Stimulated activated effector memory CD8-positive, alpha-beta T cell treated with anti-CD3 and anti-CD28 coated beads, Interleukin-12 subunit alpha, Interleukin-12 subunit beta, amount 100 ng/mL, for 72 hours (primary cell): Measurements from ENCODE around the gene SERPINI2.

Experiments
- ATAC-seq: fragments of 150-1000 bp; cut with Tn5 transposase; 2 replicates; pipeline ENCODE4 v1.10.0; 2021
- DNase-seq, 2 donors: peaks; one replicate each; pipeline ENCODE4 v3.0.0; 2021 to 2022; ENCODE audit warnings: low spot score in 2 of 2
- H3K27ac Mint-ChIP-seq: one replicate; pipeline ENCODE4 v1.8.0; 2022; ENCODE audit warnings: mild to moderate bottlenecking, mixed read lengths
- H3K36me3 Mint-ChIP-seq: one replicate; pipeline ENCODE4 v1.8.0; 2022; ENCODE audit warnings: mild to moderate bottlenecking, mixed read lengths
- H3K4me1 Mint-ChIP-seq: one replicate; pipeline ENCODE4 v1.8.0; 2022; ENCODE audit warnings: mixed read lengths
- H3K4me3 Mint-ChIP-seq: one replicate; pipeline ENCODE4 v1.8.0; 2022; ENCODE audit warnings: mild to moderate bottlenecking, mixed read lengths
- H3K9me3 Mint-ChIP-seq: one replicate; pipeline ENCODE4 v1.8.0; 2022; ENCODE audit warnings: mixed read lengths

The SERPINI2 gene

GRCh38 chr3:167473863-167474262 lies at the start of gene SERPINI2:
Gene SERPINI2, minus strand, starts transcription at chr3:167474042. Its CDS starts 2,208 bp downstream, at chr3:167471834.
- H3K27ac Mint-ChIP-seq: no peak within 1 kb of the TSS
- ATAC-seq: no peak
- no peak within 1 kb of the TSS for H3K4me3 Mint-ChIP-seq
- H3K4me1 Mint-ChIP-seq: no peaks in the 10 kb centered on the region
- H3K36me3 Mint-ChIP-seq: no peaks in the 10 kb centered on the region
- no peaks in the 10 kb centered on the region for H3K9me3 Mint-ChIP-seq
- no peak for DNase-seq

- Mint-ChIP-seq H3K4me3 (no peak overlapping the region), H3K9me3 (no peaks in the 10 kb centered on the region), H3K27ac (no peak overlapping the region), H3K36me3 (no peaks in the 10 kb centered on the region), H3K4me1 (no peaks in the 10 kb centered on the region)
- ATAC-seq (no peak), DNase-seq (no peak)
These were observed 47.1 kb upstream of the SERPINI2 start for GRCh38 chr3:167521006-167521355.

GRCh38 chr3:167520266-167521005 lies 46.6 kb upstream of the SERPINI2 start:
- no peak overlapping the region for H3K27ac Mint-ChIP-seq
- no peak for DNase-seq

GRCh38 chr3:167507954-167508353 lies 34.1 kb upstream of the SERPINI2 start:
- no peak overlapping the region for H3K27ac Mint-ChIP-seq
- H3K4me1 Mint-ChIP-seq: no peaks in the 10 kb centered on the region
- no peak overlapping the region for H3K4me3 Mint-ChIP-seq
- DNase-seq: no peak
- H3K9me3 Mint-ChIP-seq: no peaks in the 10 kb centered on the region
- no peaks in the 10 kb centered on the region for H3K36me3 Mint-ChIP-seq
- no peak for ATAC-seq

More at GRCh38 chr3:167520266-167521005, 46.6 kb upstream of the SERPINI2 start:
- no peak overlapping the region for H3K4me3 Mint-ChIP-seq
- H3K4me1 Mint-ChIP-seq: no peaks in the 10 kb centered on the region
- ATAC-seq: no peak
- H3K9me3 Mint-ChIP-seq: no peaks in the 10 kb centered on the region
- H3K36me3 Mint-ChIP-seq: no peaks in the 10 kb centered on the region

GRCh38 chr3:167502401-167502800 lies 28.6 kb upstream of the SERPINI2 start:
- no peak for ATAC-seq
- no peaks in the 10 kb centered on the region for H3K36me3 Mint-ChIP-seq
- no peak overlapping the region for H3K4me3 Mint-ChIP-seq
- DNase-seq: no peak
- H3K4me1 Mint-ChIP-seq: no peaks in the 10 kb centered on the region
- no peak overlapping the region for H3K27ac Mint-ChIP-seq
- H3K9me3 Mint-ChIP-seq: no peaks in the 10 kb centered on the region

GRCh38 chr3:167501941-167502340 lies 28.1 kb upstream of the SERPINI2 start:
- H3K4me3 Mint-ChIP-seq: no peak overlapping the region
- no peaks in the 10 kb centered on the region for H3K4me1 Mint-ChIP-seq
- no peak for ATAC-seq
- no peak overlapping the region for H3K27ac Mint-ChIP-seq
- DNase-seq: no peak
- no peaks in the 10 kb centered on the region for H3K9me3 Mint-ChIP-seq
- no peaks in the 10 kb centered on the region for H3K36me3 Mint-ChIP-seq

GRCh38 chr3:167497903-167498302 lies 24.1 kb upstream of the SERPINI2 start:
- H3K9me3 Mint-ChIP-seq: no peaks in the 10 kb centered on the region
- H3K36me3 Mint-ChIP-seq: no peaks in the 10 kb centered on the region
- DNase-seq: no peak
- no peak overlapping the region for H3K4me3 Mint-ChIP-seq
- no peaks in the 10 kb centered on the region for H3K4me1 Mint-ChIP-seq
- ATAC-seq: no peak
- H3K27ac Mint-ChIP-seq: no peak overlapping the region

GRCh38 chr3:167493244-167493643 lies 19.4 kb upstream of the SERPINI2 start:
- ATAC-seq: no peak
- no peaks in the 10 kb centered on the region for H3K4me1 Mint-ChIP-seq
- no peak overlapping the region for H3K27ac Mint-ChIP-seq
- DNase-seq: no peak
- H3K4me3 Mint-ChIP-seq: no peak overlapping the region
- H3K9me3 Mint-ChIP-seq: no peaks in the 10 kb centered on the region
- H3K36me3 Mint-ChIP-seq: no peaks in the 10 kb centered on the region

GRCh38 chr3:167491621-167492020 lies 17.8 kb upstream of the SERPINI2 start:
- no peaks in the 10 kb centered on the region for H3K36me3 Mint-ChIP-seq
- no peak for ATAC-seq

GRCh38 chr3:167489571-167489970 lies 15.7 kb upstream of the SERPINI2 start:
- Mint-ChIP-seq H3K9me3 (no peaks in the 10 kb centered on the region), H3K4me3 (no peak overlapping the region), H3K27ac (no peak overlapping the region), H3K4me1 (no peaks in the 10 kb centered on the region), H3K36me3 (no peaks in the 10 kb centered on the region)
- no peak for ATAC-seq
- no peak for DNase-seq

More at GRCh38 chr3:167491621-167492020, 17.8 kb upstream of the SERPINI2 start:
- DNase-seq: no peak
- Mint-ChIP-seq H3K9me3 (no peaks in the 10 kb centered on the region), H3K4me3 (no peak overlapping the region), H3K4me1 (no peaks in the 10 kb centered on the region), H3K27ac (no peak overlapping the region)

- H3K36me3 Mint-ChIP-seq: no peaks in the 10 kb centered on the region
- no peak for ATAC-seq
- DNase-seq: no peak
- H3K4me3 Mint-ChIP-seq: no peak overlapping the region
- H3K4me1 Mint-ChIP-seq: no peaks in the 10 kb centered on the region
- H3K9me3 Mint-ChIP-seq: no peaks in the 10 kb centered on the region
- no peak overlapping the region for H3K27ac Mint-ChIP-seq
These were observed 13.7 kb upstream of the SERPINI2 start for GRCh38 chr3:167487556-167487955.

- no peaks in the 10 kb centered on the region for H3K4me1 Mint-ChIP-seq
- H3K4me3 Mint-ChIP-seq: no peak overlapping the region
- H3K9me3 Mint-ChIP-seq: peaks cover 4% of the 10 kb centered on the region
- no peak for DNase-seq
- no peak for ATAC-seq
- H3K27ac Mint-ChIP-seq: no peak overlapping the region
- H3K36me3 Mint-ChIP-seq: no peaks in the 10 kb centered on the region
These were observed 10.7 kb upstream of the SERPINI2 start for GRCh38 chr3:167484551-167484950.

GRCh38 chr3:167483708-167484475 lies 10.1 kb upstream of the SERPINI2 start:
- ATAC-seq: no peak
- Mint-ChIP-seq H3K9me3 (peaks cover 4% of the 10 kb centered on the region), H3K4me3 (no peak overlapping the region), H3K27ac (no peak overlapping the region), H3K4me1 (no peaks in the 10 kb centered on the region), H3K36me3 (no peaks in the 10 kb centered on the region)
- no peak for DNase-seq

- ATAC-seq: no peak
- no peak overlapping the region for H3K4me3 Mint-ChIP-seq
- DNase-seq: no peak
- peaks cover 4% of the 10 kb centered on the region for H3K9me3 Mint-ChIP-seq
- no peaks in the 10 kb centered on the region for H3K4me1 Mint-ChIP-seq
- H3K27ac Mint-ChIP-seq: no peak overlapping the region
- no peaks in the 10 kb centered on the region for H3K36me3 Mint-ChIP-seq
These were observed 7.3 kb upstream of the SERPINI2 start for GRCh38 chr3:167481164-167481563.

GRCh38 chr3:167480748-167481147 lies 6.9 kb upstream of the SERPINI2 start:
- H3K27ac Mint-ChIP-seq: no peak overlapping the region
- no peak overlapping the region for H3K4me3 Mint-ChIP-seq
- no peaks in the 10 kb centered on the region for H3K36me3 Mint-ChIP-seq
- DNase-seq: no peak
- H3K4me1 Mint-ChIP-seq: no peaks in the 10 kb centered on the region
- peaks cover 4% of the 10 kb centered on the region for H3K9me3 Mint-ChIP-seq
- ATAC-seq: no peak

GRCh38 chr3:167469381-167469780 lies 4.5 kb downstream of the SERPINI2 start:
- ATAC-seq: no peak
- H3K36me3 Mint-ChIP-seq: no peaks in the 10 kb centered on the region
- no peaks in the 10 kb centered on the region for H3K9me3 Mint-ChIP-seq
- H3K4me3 Mint-ChIP-seq: no peak overlapping the region
- no peak overlapping the region for H3K27ac Mint-ChIP-seq
- no peaks in the 10 kb centered on the region for H3K4me1 Mint-ChIP-seq
- no peak for DNase-seq
